ENCODE results near the gene MAML3. TPM values are rescaled to one million over a fixed set of nuclear protein-coding genes. Genes with fewer than 3 reads are reported as not detected.

MAML3 gene
- total RNA-seq, 1 donor, result 4.4 TPM

GRCh38 chr4:139774759-139775487 lies 379.1 kb downstream of the MAML3 start:
- H3K4me1 ChIP-seq (ENCODE audit: insufficient read depth, low read length), result no peaks in the 10 kb centered on the region
- no peaks in the 10 kb centered on the region for H3K9me3 ChIP-seq (ENCODE audit: low read depth, low read length)
- no peak overlapping the region for H3K4me3 ChIP-seq (ENCODE audit: low read length)

GRCh38 chr4:139773560-139774318 lies 380.2 kb downstream of the MAML3 start:
- H3K27me3 ChIP-seq (ENCODE audit: insufficient read depth, low read length), result no peaks in the 10 kb centered on the region
- no peaks in the 10 kb centered on the region for H3K4me1 ChIP-seq (ENCODE audit: insufficient read depth, low read length)
- H3K9me3 ChIP-seq (ENCODE audit: low read depth, low read length), result no peaks in the 10 kb centered on the region
- H3K4me3 ChIP-seq (ENCODE audit: low read length), result no peak overlapping the region

More at GRCh38 chr4:139774759-139775487, 379.1 kb downstream of the MAML3 start:
- no peaks in the 10 kb centered on the region for H3K27me3 ChIP-seq (ENCODE audit: insufficient read depth, low read length)

GRCh38 chr4:139770361-139770760 lies 383.6 kb downstream of the MAML3 start:
- Histone ChIP-seq H3K4me3 (ENCODE audit: low read length) (no peak overlapping the region), H3K4me1 (ENCODE audit: insufficient read depth, low read length) (peaks cover 23% of the 10 kb centered on the region), H3K27me3 (ENCODE audit: insufficient read depth, low read length) (no peaks in the 10 kb centered on the region), H3K9me3 (ENCODE audit: low read depth, low read length) (no peaks in the 10 kb centered on the region)

GRCh38 chr4:139769364-139769763 lies 384.6 kb downstream of the MAML3 start:
- Histone ChIP-seq H3K4me3 (ENCODE audit: low read length) (no peak overlapping the region), H3K27me3 (ENCODE audit: insufficient read depth, low read length) (no peaks in the 10 kb centered on the region), H3K9me3 (ENCODE audit: low read depth, low read length) (no peaks in the 10 kb centered on the region), H3K4me1 (ENCODE audit: insufficient read depth, low read length) (peaks cover 30% of the 10 kb centered on the region)

- Histone ChIP-seq H3K4me1 (ENCODE audit: insufficient read depth, low read length) (peaks cover 35% of the 10 kb centered on the region), H3K9me3 (ENCODE audit: low read depth, low read length) (no peaks in the 10 kb centered on the region), H3K4me3 (ENCODE audit: low read length) (no peak overlapping the region), H3K27me3 (ENCODE audit: insufficient read depth, low read length) (no peaks in the 10 kb centered on the region)
Observed at GRCh38 chr4:139768896-139769295, 385.1 kb downstream of the MAML3 start.

GRCh38 chr4:139768366-139768765 lies 385.6 kb downstream of the MAML3 start:
- Histone ChIP-seq H3K4me1 (ENCODE audit: insufficient read depth, low read length) (peaks cover 40% of the 10 kb centered on the region), H3K4me3 (ENCODE audit: low read length) (no peak overlapping the region), H3K27me3 (ENCODE audit: insufficient read depth, low read length) (no peaks in the 10 kb centered on the region), H3K9me3 (ENCODE audit: low read depth, low read length) (no peaks in the 10 kb centered on the region)

- H3K27me3 ChIP-seq (ENCODE audit: insufficient read depth, low read length), result no peaks in the 10 kb centered on the region
- peaks cover 48% of the 10 kb centered on the region for H3K4me1 ChIP-seq (ENCODE audit: insufficient read depth, low read length)
- no peaks in the 10 kb centered on the region for H3K9me3 ChIP-seq (ENCODE audit: low read depth, low read length)
- no peak overlapping the region for H3K4me3 ChIP-seq (ENCODE audit: low read length)
Observed at GRCh38 chr4:139767585-139767984, 386.4 kb downstream of the MAML3 start.

GRCh38 chr4:139767168-139767567 lies 386.8 kb downstream of the MAML3 start:
- Histone ChIP-seq H3K4me3 (ENCODE audit: low read length) (no peak overlapping the region), H3K27me3 (ENCODE audit: insufficient read depth, low read length) (no peaks in the 10 kb centered on the region), H3K4me1 (ENCODE audit: insufficient read depth, low read length) (peaks cover 51% of the 10 kb centered on the region), H3K9me3 (ENCODE audit: low read depth, low read length) (no peaks in the 10 kb centered on the region)

- no peak overlapping the region for H3K4me3 ChIP-seq (ENCODE audit: low read length)
- peaks cover 58% of the 10 kb centered on the region for H3K4me1 ChIP-seq (ENCODE audit: insufficient read depth, low read length)
- no peaks in the 10 kb centered on the region for H3K27me3 ChIP-seq (ENCODE audit: insufficient read depth, low read length)
- H3K9me3 ChIP-seq (ENCODE audit: low read depth, low read length), result no peaks in the 10 kb centered on the region
Observed at GRCh38 chr4:139764686-139765310, 389.2 kb downstream of the MAML3 start.

GRCh38 chr4:139764182-139764581 lies 389.8 kb downstream of the MAML3 start:
- H3K9me3 ChIP-seq (ENCODE audit: low read depth, low read length), result no peaks in the 10 kb centered on the region
- H3K4me3 ChIP-seq (ENCODE audit: low read length), result no peak overlapping the region
- peaks cover 58% of the 10 kb centered on the region for H3K4me1 ChIP-seq (ENCODE audit: insufficient read depth, low read length)
- no peaks in the 10 kb centered on the region for H3K27me3 ChIP-seq (ENCODE audit: insufficient read depth, low read length)

GRCh38 chr4:139763672-139764071 lies 390.3 kb downstream of the MAML3 start:
- H3K9me3 ChIP-seq (ENCODE audit: low read depth, low read length), result no peaks in the 10 kb centered on the region
- H3K4me3 ChIP-seq (ENCODE audit: low read length), result no peak overlapping the region
- no peaks in the 10 kb centered on the region for H3K27me3 ChIP-seq (ENCODE audit: insufficient read depth, low read length)
- peaks cover 58% of the 10 kb centered on the region for H3K4me1 ChIP-seq (ENCODE audit: insufficient read depth, low read length)

GRCh38 chr4:139763205-139763604 lies 390.8 kb downstream of the MAML3 start:
- no peaks in the 10 kb centered on the region for H3K27me3 ChIP-seq (ENCODE audit: insufficient read depth, low read length)
- H3K4me3 ChIP-seq (ENCODE audit: low read length), result no peak overlapping the region
- no peaks in the 10 kb centered on the region for H3K9me3 ChIP-seq (ENCODE audit: low read depth, low read length)
- H3K4me1 ChIP-seq (ENCODE audit: insufficient read depth, low read length), result peaks cover 58% of the 10 kb centered on the region

GRCh38 chr4:139762720-139763119 lies 391.3 kb downstream of the MAML3 start:
- Histone ChIP-seq H3K4me1 (ENCODE audit: insufficient read depth, low read length) (peaks cover 57% of the 10 kb centered on the region), H3K9me3 (ENCODE audit: low read depth, low read length) (no peaks in the 10 kb centered on the region), H3K27me3 (ENCODE audit: insufficient read depth, low read length) (no peaks in the 10 kb centered on the region), H3K4me3 (ENCODE audit: low read length) (no peak overlapping the region)

- Histone ChIP-seq H3K9me3 (ENCODE audit: low read depth, low read length) (no peaks in the 10 kb centered on the region), H3K27me3 (ENCODE audit: insufficient read depth, low read length) (no peaks in the 10 kb centered on the region), H3K4me3 (ENCODE audit: low read length) (no peak overlapping the region), H3K4me1 (ENCODE audit: insufficient read depth, low read length) (peaks cover 46% of the 10 kb centered on the region)
Observed at GRCh38 chr4:139761461-139761860, 392.5 kb downstream of the MAML3 start.

- Histone ChIP-seq H3K4me1 (ENCODE audit: insufficient read depth, low read length) (peaks cover 37% of the 10 kb centered on the region), H3K27me3 (ENCODE audit: insufficient read depth, low read length) (no peaks in the 10 kb centered on the region), H3K4me3 (ENCODE audit: low read length) (no peak overlapping the region), H3K9me3 (ENCODE audit: low read depth, low read length) (no peaks in the 10 kb centered on the region)
Observed at GRCh38 chr4:139760567-139760966, 393.4 kb downstream of the MAML3 start.

Data from mononuclear cell (primary cell).